Glutamatergic neuron (in vitro differentiated cells): ENCODE data around the gene SLX4IP. TPM values are rescaled to one million over a fixed set of nuclear protein-coding genes. Genes with fewer than 3 reads are reported as not detected.

ENCODE experiments used
- DNase-seq: peaks from one replicate; pipeline ENCODE4 v3.0.0; 2022
- H3K27ac Mint-ChIP-seq: one replicate; pipeline ENCODE4 v1.8.0; 2020; ENCODE audit warnings: mild to moderate bottlenecking, mixed read lengths, inconsistent platforms; ENCODE audit not compliant: unreplicated experiment
- H3K27me3 Mint-ChIP-seq: one replicate; pipeline ENCODE4 v1.8.0; 2020; ENCODE audit warnings: mild to moderate bottlenecking, moderate library complexity, mixed read lengths, inconsistent platforms; ENCODE audit not compliant: unreplicated experiment
- H3K36me3 Mint-ChIP-seq: one replicate; pipeline ENCODE4 v1.8.0; 2020; ENCODE audit warnings: mild to moderate bottlenecking, mixed read lengths, inconsistent platforms; ENCODE audit not compliant: unreplicated experiment
- H3K4me1 Mint-ChIP-seq: one replicate; pipeline ENCODE4 v1.8.0; 2020; ENCODE audit warnings: mild to moderate bottlenecking, low read depth, mixed read lengths, inconsistent platforms; ENCODE audit not compliant: unreplicated experiment
- H3K4me3 Mint-ChIP-seq: one replicate; pipeline ENCODE4 v1.8.0; 2020; ENCODE audit warnings: mild to moderate bottlenecking, mixed read lengths, inconsistent platforms; ENCODE audit not compliant: unreplicated experiment
- H3K9me3 Mint-ChIP-seq: one replicate; pipeline ENCODE4 v1.8.0; 2020; ENCODE audit warnings: mild to moderate bottlenecking, moderate library complexity, mixed read lengths, inconsistent platforms; ENCODE audit not compliant: unreplicated experiment
- CTCF ChIP-seq: fragments of 200-600 bp; sonication (generic); IDR thresholded peaks from one replicate; pipeline ENCODE4 v1.5.0; 2021; ENCODE audit not compliant: partially characterized antibody, unreplicated experiment
- total RNA-seq: library from RNA; stranded (reverse); fragmentation: NEBNext Ultra II Directional; extraction: Animal tissue kit (Norgen Biotek cat#: 25700); gene quantifications from one replicate; pipeline ENCODE4 v1.2.1, GENCODE V29; 2021; ENCODE audit not compliant: unreplicated experiment

The SLX4IP gene
- total RNA-seq, 1 donor from 2014 or later, result 7.9 TPM

- no peak for DNase-seq
- TF ChIP-seq CTCF, result no peak
- Mint-ChIP-seq H3K4me3 (no peak overlapping the region), H3K4me1 (peaks cover 24% of the 10 kb centered on the region), H3K27ac (no peak overlapping the region), H3K27me3 (peaks cover 2% of the 10 kb centered on the region), H3K36me3 (peaks cover 3% of the 10 kb centered on the region), H3K9me3 (peaks cover 2% of the 10 kb centered on the region)
Measured at GRCh38 chr20:10666221-10667076, 231.3 kb downstream of the SLX4IP start.

- H3K27me3 Mint-ChIP-seq, result peaks cover 2% of the 10 kb centered on the region
Measured at GRCh38 chr20:10667077-10667401, 231.9 kb downstream of the SLX4IP start.

GRCh38 chr20:10667560-10668167 is 232.6 kb downstream of the SLX4IP start:
- no peak overlapping the region for H3K27ac Mint-ChIP-seq

More at GRCh38 chr20:10667077-10667401, 231.9 kb downstream of the SLX4IP start:
- Mint-ChIP-seq H3K36me3 (no peaks in the 10 kb centered on the region), H3K4me3 (no peak overlapping the region), H3K27ac (no peak overlapping the region), H3K4me1 (peaks cover 24% of the 10 kb centered on the region), H3K9me3 (peaks cover 2% of the 10 kb centered on the region)
- no peak for TF ChIP-seq CTCF
- no peak for DNase-seq

GRCh38 chr20:10668677-10669368 is 233.7 kb downstream of the SLX4IP start:
- Mint-ChIP-seq H3K27me3 (peaks cover 2% of the 10 kb centered on the region), H3K9me3 (peaks cover 2% of the 10 kb centered on the region), H3K36me3 (no peaks in the 10 kb centered on the region), H3K4me3 (no peak overlapping the region), H3K4me1 (peaks cover 24% of the 10 kb centered on the region), H3K27ac (no peak overlapping the region)
- no peak for TF ChIP-seq CTCF
- DNase-seq, result no peak

More at GRCh38 chr20:10667560-10668167, 232.6 kb downstream of the SLX4IP start:
- H3K27me3 Mint-ChIP-seq, result peaks cover 2% of the 10 kb centered on the region
- H3K4me1 Mint-ChIP-seq, result peaks cover 24% of the 10 kb centered on the region
- no peak overlapping the region for H3K4me3 Mint-ChIP-seq
- no peaks in the 10 kb centered on the region for H3K36me3 Mint-ChIP-seq
- peaks cover 2% of the 10 kb centered on the region for H3K9me3 Mint-ChIP-seq
- TF ChIP-seq CTCF, result no peak
- DNase-seq, result no peak
